ENCODE results near the gene WDR20.
"Not testable (repeated sequence)": the region's sequence is repeated elsewhere in the genome, so short reads cannot be mapped to it uniquely, and the experiment has no call there.

Gene WDR20

DNA sequence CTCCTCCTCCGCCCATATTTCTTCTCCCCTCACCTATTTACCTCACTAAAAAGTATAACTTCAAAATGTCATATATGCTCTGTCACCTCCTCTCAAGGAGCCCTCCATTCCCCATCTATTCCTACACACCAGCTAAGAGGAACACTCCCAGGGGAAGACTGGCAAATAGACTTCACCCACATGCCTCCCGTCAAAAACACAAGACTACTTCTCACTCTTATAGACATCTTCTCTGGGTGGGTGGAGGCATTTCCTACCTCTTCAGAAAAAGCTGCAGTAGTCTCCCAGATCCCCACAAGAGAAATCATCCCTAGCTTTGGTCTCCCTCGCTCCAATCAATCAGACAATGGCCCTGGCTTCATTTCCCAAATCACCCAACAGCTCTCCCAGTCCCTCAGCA is 99.1 kb downstream of the WDR20 start:
- no peak for DNase-seq

DNA sequence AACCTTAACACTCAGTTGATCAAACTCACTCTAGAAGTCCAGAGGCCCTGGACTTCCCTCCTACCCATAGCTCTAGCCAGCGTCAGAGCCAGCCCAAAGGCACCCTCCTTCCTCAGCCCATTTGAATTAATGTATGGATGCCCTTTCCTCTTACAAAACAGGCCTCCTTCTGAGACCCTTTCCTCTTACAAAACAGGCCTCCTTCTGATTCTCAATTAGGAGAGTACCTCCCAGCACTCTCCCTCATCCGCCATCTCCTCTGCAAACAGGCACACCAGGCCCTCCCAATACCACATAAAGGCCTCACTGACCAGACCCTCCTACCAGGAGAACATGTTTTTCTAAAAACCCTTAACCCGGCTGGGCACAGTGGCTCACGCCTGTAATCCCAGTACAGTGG is 99.5 kb downstream of the WDR20 start:
- no peak for DNase-seq

DNA sequence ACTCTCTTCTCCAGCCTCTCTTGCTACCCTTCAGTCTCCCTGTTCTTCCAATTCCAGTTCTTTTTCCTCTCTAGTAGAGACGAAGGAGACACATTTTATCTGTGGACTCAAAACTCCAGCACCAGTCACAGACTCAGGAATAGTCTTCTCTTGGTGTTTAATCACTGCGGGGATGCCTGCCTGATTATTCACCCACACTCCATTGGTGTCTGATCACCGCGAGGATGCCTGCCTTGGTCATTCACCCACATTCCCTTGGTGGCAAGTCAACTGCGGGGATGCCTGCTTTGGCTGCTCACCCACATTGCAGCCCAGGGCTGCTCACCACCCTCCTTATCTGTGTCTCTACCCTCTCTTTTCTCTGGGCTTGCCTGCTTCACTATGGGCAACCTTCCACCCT is 100.8 kb downstream of the WDR20 start:
- DNase-seq, result not testable (repeated sequence)

DNA sequence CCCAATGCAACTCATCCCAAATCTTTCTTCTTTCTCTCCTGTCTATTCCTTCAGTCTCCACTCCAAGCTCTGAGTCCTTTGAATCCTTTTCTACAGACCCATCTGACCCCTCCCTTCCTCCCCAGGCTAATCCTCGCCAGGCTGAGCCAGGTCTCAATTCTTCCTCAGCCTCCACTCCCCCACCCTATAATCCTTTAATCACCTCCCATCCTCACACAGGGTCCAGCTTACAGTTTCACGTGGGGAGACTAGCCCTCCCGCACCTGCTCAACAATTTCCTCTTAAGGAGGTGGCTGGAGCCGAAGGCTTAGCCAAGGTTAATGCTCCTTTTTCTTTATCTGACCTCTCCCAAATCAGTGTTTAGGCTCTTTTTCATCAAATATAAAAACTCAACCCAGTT is 101.5 kb downstream of the WDR20 start:
- no peak for DNase-seq

DNA sequence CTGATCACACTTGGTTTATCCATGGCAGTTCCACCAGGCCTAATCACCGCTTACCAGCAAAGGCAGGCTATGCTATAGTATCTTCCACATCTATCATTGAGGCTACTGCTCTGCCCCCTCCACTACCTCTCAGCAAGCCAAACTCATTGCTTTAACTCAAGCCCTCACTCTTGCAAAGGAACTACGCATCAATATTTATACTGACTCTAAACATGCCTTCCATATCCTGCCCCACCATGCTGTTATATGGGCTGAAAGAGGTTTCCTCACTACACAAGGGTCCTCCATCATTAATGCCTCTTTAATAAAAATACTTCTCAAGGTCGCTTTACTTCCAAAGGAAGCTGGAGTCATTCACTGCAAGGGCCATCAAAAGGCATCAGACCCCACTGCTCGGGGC is 104.1 kb downstream of the WDR20 start:
- not testable (repeated sequence) for DNase-seq

DNA sequence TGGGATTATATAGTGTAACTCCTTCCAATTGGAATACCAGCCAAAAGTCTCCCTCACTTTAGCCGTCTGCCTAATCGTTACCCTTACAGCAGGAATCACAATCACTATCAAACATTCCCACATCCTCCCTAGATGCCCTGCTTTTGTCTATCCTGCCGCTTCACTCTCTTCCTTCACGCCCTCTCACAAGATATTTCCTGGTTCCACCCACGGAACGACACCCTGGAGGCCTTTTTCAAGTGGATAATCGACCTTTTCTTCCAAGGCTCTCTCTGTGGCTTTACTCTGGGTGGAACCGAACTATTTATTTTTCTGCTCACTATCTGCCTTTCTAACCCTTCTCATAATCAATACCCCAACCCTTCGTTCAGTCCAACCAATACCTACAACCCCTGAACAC is 106.4 kb downstream of the WDR20 start:
- no peak for DNase-seq

DNA sequence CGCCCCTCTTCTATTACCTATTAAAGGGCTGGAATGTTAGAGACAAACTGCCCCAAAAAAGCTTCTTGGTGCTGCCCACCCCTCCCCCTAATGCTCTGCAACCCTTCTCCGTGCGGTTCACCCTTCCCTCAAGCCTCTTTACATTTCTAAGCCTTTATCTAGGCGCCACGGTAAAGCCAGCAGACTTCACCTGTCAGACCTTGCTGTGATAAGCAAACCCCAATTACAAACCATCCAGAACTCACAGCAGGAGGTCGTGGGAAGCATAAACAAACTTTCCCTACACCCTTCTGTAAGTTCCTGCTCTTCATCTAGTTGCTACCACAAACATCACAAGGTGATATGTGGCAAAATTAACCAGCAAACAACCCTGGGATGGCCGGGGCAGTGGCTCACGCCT is 108.4 kb downstream of the WDR20 start:
- no peak for DNase-seq

DNA sequence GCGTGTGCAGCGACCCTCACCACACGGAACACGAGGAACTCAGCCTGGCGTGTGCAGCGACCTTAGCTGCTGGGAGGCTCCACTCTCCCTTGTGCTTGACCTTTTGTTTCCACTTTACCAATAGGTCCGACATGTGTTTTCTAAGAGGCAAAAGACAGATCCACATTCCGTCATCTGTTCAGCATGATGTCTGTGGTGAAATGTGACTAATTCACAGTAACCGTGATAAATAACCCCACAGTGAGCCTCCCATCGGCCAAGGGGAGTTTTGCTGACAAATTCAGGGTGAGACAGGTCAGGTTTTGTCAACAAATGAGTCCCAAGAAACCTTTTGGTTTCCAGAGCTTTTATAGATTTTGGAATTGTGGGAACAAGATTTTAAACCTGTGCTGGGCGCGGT is 109.3 kb downstream of the WDR20 start:
- no peak for DNase-seq

DNA sequence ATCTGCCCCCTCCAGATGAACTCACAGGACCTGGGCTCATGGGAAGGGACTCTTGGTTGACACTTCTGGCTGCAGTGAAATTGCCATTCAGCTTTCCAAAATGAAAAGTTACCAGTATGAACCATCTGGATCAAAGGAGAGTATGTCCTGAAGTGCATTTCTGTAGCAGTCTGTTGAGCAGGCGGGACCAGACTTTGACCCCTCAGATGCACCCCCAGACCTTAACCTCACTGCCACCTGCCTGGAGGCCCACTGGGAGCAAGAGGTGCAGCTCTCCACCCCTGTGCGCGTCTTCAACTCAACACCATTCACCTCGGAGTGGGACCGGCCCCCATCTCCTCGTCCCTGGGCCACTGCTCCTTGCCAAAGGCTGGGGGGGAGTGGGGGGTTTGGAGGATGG is 110.3 kb downstream of the WDR20 start:
- no peak for DNase-seq

DNA sequence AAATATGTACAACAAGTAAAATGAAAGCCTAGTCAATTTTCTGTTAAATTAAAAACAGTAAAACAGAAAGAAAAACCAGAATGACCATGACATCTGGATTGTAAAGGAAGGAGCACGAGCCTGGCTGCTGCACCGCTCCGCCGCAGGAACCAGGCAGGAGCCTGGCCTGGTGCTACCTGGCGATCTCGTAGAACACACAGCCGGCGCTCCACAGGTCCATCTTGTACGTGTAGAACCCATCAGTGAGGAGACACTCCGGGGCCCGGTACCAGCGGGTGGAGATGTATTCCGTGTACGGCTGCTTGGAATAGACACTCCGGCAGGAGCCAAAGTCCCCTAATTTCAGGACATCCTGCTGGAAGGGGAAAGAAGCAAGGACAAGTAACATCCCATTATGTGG is 110.9 kb downstream of the WDR20 start:
- no peak for DNase-seq

DNA sequence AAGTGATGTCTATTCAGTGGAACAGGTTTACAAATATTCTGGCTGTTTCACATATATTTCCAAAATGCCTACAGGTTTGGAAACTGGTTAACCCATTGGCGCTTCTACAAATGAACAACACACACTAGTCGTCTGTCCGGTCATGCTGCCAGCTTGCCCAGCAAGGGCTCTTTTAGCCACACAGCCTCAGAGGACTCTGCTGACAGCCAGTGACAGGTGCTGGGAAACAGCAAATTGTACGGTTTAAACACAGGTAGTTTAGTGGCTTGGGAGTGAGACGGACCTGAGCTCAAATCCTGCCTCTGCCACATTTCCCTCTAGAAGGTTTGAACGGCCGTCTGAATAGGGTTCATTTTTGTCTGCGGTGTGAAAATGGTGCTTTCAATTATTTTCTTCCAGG is 111.5 kb downstream of the WDR20 start:
- DNase-seq, result no peak

DNA sequence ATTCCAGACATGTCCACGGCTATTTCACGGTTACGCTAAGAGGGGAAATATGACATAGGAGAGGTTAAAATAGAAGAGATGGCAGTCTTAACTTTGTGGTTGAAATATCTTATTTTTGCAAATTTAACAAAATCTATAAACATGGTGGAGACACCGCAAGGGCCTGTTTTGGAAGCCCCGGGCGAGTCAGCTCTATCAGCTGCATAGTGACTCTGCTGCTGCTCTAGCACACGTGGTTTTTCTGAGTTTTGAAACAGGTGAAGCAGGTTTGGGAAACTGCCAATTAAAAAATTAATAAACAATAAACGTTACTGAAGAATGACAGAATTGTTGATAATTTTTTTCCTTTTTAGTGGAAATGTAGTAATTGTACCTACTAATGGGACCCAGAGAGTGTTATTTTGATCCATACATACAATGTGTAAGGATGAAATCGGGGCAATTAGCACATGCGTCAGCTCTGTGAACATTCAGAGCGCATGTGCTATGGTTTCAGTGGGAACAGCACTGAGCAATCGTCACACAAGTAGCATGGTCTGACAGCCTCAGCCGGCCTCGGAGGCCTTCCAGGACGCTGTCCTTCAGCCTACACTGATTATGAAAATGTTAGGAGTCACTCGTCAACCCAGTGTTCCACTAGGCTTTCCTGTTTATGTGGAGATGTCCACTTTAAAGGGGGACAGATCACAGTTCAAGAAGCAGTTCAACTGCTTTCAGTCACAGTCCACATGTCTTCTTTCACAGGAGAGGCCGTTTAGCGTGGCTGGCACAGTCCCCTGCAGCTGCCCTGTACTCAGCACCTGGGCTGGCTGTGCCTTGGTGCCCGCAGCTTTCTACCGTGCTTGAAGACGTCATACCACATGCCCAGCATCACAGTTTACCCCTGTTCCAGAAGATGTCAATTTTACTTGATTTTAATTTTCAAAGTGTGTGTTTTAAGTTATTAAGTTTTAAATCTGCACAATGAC is 113.4 kb downstream of the WDR20 start:
- no peak for DNase-seq

DNA sequence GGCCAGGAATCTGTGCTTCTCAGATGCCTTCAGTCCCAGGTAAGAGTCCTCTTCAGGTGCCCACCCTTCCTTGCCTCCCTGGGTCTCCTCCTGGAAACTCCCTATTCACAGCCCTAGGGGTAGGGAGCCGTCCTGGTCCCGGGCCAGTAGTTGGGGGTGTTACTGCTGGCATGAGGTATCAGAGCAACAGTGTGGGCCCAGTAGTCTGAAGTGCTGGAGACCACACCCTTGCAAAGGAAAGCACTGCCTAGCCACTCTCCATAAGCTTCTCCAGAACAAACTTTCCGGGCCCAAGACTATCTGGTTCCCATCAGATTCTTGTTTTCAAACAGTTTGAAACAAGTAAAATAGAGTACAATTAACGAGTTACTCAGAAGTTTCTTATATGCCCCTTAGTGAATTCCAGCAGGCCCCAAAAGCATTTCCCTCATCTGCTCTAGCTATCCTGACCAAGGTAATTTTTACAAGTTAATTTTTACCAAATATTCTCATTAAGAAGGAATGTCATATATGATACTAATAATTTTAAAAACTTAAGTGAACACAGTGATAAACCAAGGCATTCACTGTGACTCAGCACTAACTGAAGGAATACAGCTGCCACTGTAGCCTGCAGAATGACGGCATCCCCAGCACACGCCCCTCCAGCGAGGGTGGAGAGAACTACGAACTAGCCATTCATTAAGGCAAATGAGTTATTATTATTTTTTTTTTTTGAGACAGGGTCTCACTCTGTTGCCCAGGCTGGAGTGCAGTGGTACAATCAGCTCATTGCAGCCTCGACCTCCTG is 115.9 kb downstream of the WDR20 start:
- no peak for DNase-seq

DNA sequence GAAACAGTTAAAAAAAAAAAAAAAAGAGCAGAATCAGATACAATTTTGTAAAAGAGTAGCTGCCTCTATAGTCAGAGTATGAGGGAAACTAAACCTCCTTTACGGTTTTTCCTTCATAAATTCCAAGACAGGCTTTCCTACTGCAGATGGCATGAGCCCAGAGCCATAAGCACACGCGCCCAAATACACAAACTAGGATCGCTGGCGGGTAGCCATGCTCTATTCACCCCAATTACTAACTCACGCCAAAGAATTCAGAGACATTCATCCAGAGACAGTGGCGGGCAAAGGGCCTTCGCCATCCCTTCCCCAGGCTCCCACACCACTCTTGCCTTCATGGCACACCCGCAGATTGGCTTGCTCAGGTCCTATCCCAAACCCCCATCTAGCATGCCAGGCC is 117.0 kb downstream of the WDR20 start:
- no peak for DNase-seq

DNA sequence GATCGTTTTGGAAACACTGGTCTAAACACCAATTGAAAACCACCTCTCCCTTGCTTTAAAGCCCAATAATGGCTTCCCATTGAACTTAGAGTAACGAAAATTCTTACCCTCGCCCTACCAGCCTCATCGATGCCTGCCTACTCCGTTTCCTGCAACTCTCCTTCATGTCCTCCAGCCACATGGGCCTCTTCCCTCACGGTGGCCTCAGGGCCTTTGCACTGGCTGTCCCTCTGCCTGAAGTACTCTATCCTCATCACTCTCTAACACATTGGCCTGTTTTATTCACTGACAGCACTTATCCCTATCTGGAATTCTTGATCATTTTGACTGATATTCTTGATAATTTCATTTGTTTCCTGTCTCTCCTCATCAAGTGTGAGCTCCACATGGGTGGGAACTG is 118.4 kb downstream of the WDR20 start:
- DNase-seq, result no peak
